Gastrocnemius medialis (tissue), 4 donors: ENCODE measurements around the gene EXOG.

Source experiments
- POLR2A ChIP-seq, 2 donors: fragments of 450-650 bp; IDR thresholded peaks; one replicate each; pipeline ENCODE4 v1.6.1; 2017; ENCODE audit warnings: antibody characterized with exemption in 2 of 2, mild to moderate bottlenecking in 2 of 2, moderate library complexity in 2 of 2
- TF ChIP-seq, protein P1 (sequence below), 5 experiments: fragments of 450-650 bp in 3 of 5; fragments of 200-600 bp in 2 of 5; sonication (generic) in 2 of 5; IDR thresholded peaks in 4 of 5; conservative IDR thresholded peaks in 1 of 5; 1 replicate in 4 of 5; 2 replicates in 1 of 5; pipeline ENCODE4 v1.5.1; 2016 to 2019; ENCODE audit warnings: antibody characterized with exemption in 5 of 5, mild to moderate bottlenecking in 3 of 5, moderate library complexity in 3 of 5

DNA sequence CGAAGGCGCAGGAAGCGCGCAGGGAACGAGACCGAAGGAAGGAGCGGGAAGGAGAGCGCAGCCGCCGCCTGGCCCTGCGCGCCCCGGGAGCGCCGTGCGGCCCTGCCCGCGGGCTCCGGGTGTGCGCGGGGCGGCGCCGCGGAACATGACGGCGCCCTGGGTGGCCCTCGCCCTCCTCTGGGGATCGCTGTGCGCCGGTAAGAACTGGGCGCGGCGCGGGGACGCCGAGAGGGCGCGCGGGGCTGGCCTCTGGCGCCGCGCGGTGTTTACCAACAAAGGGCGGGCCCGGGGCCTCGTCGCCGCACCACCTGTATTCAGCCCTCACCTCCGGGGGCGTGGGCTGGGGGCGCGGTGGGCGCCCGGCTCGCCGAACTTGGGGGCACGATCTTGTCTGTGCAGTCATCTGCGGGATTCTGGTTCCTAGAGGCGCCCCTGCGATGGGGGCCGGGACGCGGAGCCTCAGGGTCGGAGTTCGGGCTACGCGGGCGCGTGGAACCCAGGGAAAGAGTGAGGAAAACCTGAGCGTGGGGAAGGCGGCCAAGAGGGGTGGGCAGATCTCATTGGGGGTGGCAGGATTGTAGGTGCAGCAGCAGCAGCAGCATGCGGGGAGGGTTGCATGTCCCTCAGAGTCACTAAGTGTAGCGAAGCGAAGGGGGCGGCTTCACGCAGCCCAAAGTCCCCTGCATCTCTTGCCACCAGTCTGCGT lies 41.8 kb upstream of the EXOG start:
- TF ChIP-seq, protein P1, sequence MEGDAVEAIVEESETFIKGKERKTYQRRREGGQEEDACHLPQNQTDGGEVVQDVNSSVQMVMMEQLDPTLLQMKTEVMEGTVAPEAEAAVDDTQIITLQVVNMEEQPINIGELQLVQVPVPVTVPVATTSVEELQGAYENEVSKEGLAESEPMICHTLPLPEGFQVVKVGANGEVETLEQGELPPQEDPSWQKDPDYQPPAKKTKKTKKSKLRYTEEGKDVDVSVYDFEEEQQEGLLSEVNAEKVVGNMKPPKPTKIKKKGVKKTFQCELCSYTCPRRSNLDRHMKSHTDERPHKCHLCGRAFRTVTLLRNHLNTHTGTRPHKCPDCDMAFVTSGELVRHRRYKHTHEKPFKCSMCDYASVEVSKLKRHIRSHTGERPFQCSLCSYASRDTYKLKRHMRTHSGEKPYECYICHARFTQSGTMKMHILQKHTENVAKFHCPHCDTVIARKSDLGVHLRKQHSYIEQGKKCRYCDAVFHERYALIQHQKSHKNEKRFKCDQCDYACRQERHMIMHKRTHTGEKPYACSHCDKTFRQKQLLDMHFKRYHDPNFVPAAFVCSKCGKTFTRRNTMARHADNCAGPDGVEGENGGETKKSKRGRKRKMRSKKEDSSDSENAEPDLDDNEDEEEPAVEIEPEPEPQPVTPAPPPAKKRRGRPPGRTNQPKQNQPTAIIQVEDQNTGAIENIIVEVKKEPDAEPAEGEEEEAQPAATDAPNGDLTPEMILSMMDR (IDR thresholded peaks at IDR 0.05 in 4 of 5, conservative IDR thresholded peaks at IDR 0.05 in 1 of 5): no peak
- peak in 1 of 2 donors; percentile 20 for TF ChIP-seq POLR2A (IDR thresholded peaks at IDR 0.05)
